ENCODE results near the gene PTEN. TPM values are rescaled to one million over a fixed set of nuclear protein-coding genes. Genes with fewer than 3 reads are reported as not detected.

PTEN gene
- total RNA-seq, 1 donor from 2014 or later, result 90.3 TPM

- H3K4me2 ChIP-seq (ENCODE audit: low read length), result peak overlapping the region; percentile 91
- DNase-seq (ENCODE audit: low read depth) (no peak), FAIRE-seq (no peak)
- no peaks in the 10 kb centered on the region for H3K27me3 ChIP-seq (ENCODE audit: insufficient read depth, low read length)
- H3K9me3 ChIP-seq (ENCODE audit: insufficient read depth, low read depth, low read length), result no peaks in the 10 kb centered on the region
- peaks cover 9% of the 10 kb centered on the region for H3K4me1 ChIP-seq (ENCODE audit: insufficient read depth, low read length)
- H3K36me3 ChIP-seq (ENCODE audit: insufficient read depth, low read length), result no peaks in the 10 kb centered on the region
- H3K9ac ChIP-seq (ENCODE audit: low read length), result peak overlapping the region; percentile 94
- H3K4me3 Mint-ChIP-seq (ENCODE audit: unreplicated experiment), result peak overlapping the region; percentile 96
- H3K9me3 Mint-ChIP-seq (ENCODE audit: unreplicated experiment), result no peaks in the 10 kb centered on the region
- H3K36me3 Mint-ChIP-seq (ENCODE audit: low read depth, unreplicated experiment), result no peaks in the 10 kb centered on the region
- TF ChIP-seq EZH2 (IDR thresholded peaks at IDR 0.05; ENCODE audit: insufficient read depth, low read length) (no peak), CTCF (IDR thresholded peaks at IDR 0.05; ENCODE audit: insufficient read depth, low read depth, low read length) (no peak)
- H3K27ac Mint-ChIP-seq (ENCODE audit: unreplicated experiment), result peak overlapping the region; percentile 91
- H3K27ac ChIP-seq (ENCODE audit: low read depth, low read length), result peak overlapping the region; percentile 63
- H3K4me1 Mint-ChIP-seq (ENCODE audit: low read depth, unreplicated experiment), result peaks cover 17% of the 10 kb centered on the region
- H3K4me3 ChIP-seq (ENCODE audit: insufficient read depth, low read depth, low read length), result peak overlapping the region; percentile 99
- peaks cover 58% of the 10 kb centered on the region for H3K79me2 ChIP-seq (ENCODE audit: insufficient read depth, low read length)
- H4K20me1 ChIP-seq (ENCODE audit: insufficient read depth, low read length), result peaks cover 52% of the 10 kb centered on the region
- H2AFZ ChIP-seq (ENCODE audit: low read depth, low read length), result no peak overlapping the region
- H3K27me3 Mint-ChIP-seq (ENCODE audit: low read depth, unreplicated experiment), result no peaks in the 10 kb centered on the region
Measured at GRCh38 chr10:87864496-87865059, 1.2 kb downstream of the PTEN start.

GRCh38 chr10:87865241-87865881 lies 1.9 kb downstream of the PTEN start:
- Mint-ChIP-seq H3K27ac (ENCODE audit: unreplicated experiment) (peak overlapping the region; percentile 91), H3K36me3 (ENCODE audit: low read depth, unreplicated experiment) (no peaks in the 10 kb centered on the region), H3K27me3 (ENCODE audit: low read depth, unreplicated experiment) (no peaks in the 10 kb centered on the region), H3K9me3 (ENCODE audit: unreplicated experiment) (no peaks in the 10 kb centered on the region), H3K4me3 (ENCODE audit: unreplicated experiment) (peak overlapping the region; percentile 96), H3K4me1 (ENCODE audit: low read depth, unreplicated experiment) (peaks cover 15% of the 10 kb centered on the region)
- H2AFZ ChIP-seq (ENCODE audit: low read depth, low read length), result no peak overlapping the region
- peak overlapping the region; percentile 91 for H3K4me2 ChIP-seq (ENCODE audit: low read length)
- H3K27ac ChIP-seq (ENCODE audit: low read depth, low read length), result peak overlapping the region; percentile 63
- H4K20me1 ChIP-seq (ENCODE audit: insufficient read depth, low read length), result peaks cover 58% of the 10 kb centered on the region
- no peaks in the 10 kb centered on the region for H3K27me3 ChIP-seq (ENCODE audit: insufficient read depth, low read length)
- H3K9ac ChIP-seq (ENCODE audit: low read length), result peak overlapping the region; percentile 94
- DNase-seq (ENCODE audit: low read depth), result no peak
- TF ChIP-seq CTCF (IDR thresholded peaks at IDR 0.05; ENCODE audit: insufficient read depth, low read depth, low read length) (no peak), EZH2 (IDR thresholded peaks at IDR 0.05; ENCODE audit: insufficient read depth, low read length) (no peak)
- no peaks in the 10 kb centered on the region for H3K9me3 ChIP-seq (ENCODE audit: insufficient read depth, low read depth, low read length)
- H3K36me3 ChIP-seq (ENCODE audit: insufficient read depth, low read length), result no peaks in the 10 kb centered on the region
- peak overlapping the region; percentile 99 for H3K4me3 ChIP-seq (ENCODE audit: insufficient read depth, low read depth, low read length)
- H3K4me1 ChIP-seq (ENCODE audit: insufficient read depth, low read length), result peaks cover 9% of the 10 kb centered on the region
- H3K79me2 ChIP-seq (ENCODE audit: insufficient read depth, low read length), result peaks cover 66% of the 10 kb centered on the region
- no peak for FAIRE-seq
